Nucleus accumbens (tissue), 56 donors: Measurements from ENCODE around the gene M1AP.
"Not testable (repeated sequence)": the region's sequence is repeated elsewhere in the genome, so short reads cannot be mapped to it uniquely, and the experiment has no call there.

Source experiments
- DNase-seq, 56 donors: peaks; one replicate each; lab custom pipeline; 2025; lab: John Stamatoyannopoulos, UW

Gene M1AP

DNA sequence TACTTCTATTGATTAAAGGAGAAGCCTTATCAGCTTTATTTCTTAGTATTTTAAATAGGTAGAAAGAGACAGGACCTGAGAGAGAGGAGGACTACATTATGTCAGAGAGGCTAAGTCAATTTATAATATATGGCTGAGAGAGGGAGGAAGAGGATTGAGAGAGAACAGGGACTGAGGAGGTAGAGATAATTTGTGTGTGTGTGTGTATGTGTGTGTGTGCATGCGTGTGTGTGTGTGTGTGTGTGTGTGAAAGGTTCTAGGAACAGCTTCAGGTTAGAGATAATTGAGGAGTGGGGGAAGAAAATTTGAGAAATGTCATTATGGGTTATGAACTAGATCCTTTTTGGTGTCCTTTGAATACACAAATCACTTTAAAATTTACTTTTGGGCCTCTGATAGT lies 78.4 kb downstream of the M1AP start:
- DNase-seq, result no peak

DNA sequence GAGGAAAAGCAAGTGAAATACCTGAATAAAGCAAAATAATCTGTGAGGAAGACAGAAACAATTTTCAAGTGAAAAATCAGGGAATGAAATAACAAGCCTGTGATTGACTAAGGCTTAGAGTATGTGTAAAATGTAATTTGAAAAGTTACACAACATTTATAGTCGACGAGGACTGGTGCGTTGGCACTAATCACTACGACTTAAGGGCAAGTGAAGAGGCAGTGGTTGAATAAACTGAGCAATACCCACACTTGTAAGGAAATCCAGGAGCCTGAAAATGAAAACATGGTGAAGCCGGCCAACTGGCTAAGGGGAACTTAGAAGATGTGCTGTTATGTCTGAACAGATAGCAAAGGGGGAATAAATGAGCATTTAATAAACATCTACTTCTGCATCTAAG lies 80.2 kb downstream of the M1AP start:
- no peak for DNase-seq

DNA sequence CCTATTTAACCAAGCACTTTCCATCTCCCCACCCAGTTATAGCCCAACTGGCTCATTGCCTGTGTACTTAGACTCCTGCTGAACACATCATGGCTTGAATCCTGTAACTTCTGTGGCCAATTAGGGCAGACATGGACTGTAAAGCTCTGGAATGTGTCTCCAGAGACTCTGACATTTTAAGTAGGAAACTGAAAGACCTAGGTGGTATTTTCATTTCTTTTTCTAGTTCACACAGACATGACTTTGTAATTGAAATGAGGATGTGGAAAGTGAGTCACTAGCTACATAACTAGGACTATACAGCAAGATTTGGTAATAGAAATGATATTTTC lies 81.4 kb downstream of the M1AP start:
- DNase-seq, result no peak

DNA sequence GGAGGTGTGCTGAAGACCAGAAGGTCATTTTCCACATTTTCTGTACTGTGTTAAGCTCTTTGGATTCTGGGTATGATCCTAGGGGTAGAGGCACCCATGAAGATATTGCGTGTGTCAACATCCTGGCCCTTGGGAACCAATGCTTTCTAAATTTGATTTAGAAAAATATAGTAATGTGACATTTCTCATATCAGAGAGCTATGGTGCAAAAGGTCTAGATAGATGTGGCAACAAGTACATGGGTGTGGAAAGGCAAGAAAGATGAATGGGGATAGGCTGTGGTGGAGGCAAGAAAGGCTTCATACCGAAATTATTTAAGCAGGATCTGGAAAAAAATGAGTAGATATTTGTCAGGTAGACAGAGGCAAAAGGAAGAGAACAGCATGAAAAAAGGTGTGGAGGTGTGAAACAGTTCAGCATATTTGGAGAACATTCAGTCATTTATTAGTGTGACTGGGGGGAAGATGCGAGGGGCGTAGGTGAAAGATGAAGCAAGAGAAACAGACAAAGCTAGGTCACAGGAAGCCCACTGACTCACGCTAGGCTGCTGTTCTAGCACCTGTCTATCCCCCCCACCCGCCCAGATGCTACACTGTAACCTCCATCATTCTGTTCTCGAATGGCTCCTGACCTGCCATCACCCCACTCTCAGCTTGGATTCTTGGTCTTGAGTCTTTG lies 81.9 kb downstream of the M1AP start:
- DNase-seq, result no peak

DNA sequence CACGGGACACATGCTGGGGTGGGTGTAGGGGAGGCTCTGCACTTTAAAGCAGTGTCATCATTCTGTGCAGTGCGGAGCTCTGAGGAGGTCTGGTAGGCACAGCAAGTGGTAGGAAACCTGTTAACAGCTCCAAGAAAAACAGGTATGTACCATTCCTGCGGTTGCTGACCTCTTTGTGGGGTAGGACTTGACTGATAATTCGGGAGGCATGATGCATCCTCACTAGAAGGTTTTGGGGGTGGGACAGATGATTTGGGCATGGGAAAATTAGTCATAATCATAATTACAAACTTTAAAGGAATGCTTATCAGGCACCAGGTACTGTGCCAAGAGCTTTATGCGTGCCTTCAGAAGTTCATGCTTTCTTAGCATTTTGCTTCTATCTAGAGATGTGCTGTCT lies 83.9 kb downstream of the M1AP start:
- DNase-seq, result no peak

DNA sequence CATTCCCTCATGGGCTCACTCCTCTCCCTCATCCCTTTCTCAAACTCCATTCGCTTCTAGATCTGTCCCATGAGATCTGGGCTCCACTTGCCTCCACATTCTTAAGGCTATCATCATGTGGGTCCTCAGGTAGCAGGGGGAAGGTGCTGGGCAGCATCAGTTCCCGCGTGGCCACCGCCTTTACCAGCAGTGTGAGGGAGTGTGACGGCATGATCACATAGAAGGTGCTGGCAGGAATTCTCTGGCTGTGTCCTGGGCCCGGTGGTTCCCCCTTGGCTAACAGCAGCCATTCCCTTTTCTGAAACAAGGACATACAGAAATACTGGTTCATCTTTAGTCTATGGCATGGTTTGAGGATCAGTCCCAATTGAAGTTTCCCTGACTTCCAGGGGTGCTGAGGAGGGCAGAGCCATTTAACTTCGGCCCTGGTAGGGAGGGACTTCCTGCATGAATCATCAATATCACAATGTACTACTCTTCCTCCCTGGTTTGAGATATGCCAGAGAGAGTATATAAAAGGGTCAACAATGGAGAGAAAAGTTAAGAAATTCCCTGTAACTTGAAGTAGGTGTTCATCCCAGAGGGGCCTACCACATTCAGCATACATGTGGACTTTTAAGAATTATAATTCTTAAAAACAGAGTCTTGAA lies 85.9 kb downstream of the M1AP start:
- DNase-seq, result no peak

DNA sequence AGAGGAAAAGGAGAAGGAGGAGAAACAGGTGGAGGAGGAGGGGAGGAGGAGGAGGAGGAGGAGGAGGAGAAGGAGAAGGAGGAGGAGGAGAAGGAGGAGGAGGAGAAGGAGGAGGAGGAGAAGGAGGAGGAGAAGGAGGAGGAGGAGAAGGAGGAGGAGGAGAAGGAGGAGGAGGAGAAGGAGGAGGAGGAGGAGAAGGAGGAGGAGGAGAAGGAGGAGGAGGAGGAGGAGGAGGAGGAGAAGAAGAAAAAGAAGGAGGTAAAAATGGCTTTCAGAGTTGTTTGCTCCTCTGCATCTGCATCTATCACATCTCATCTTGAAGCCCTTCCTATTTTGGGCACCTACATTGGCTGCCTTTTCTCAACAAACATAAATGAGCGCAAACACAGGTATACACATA lies 87.1 kb downstream of the M1AP start:
- DNase-seq, result not testable (repeated sequence)

DNA sequence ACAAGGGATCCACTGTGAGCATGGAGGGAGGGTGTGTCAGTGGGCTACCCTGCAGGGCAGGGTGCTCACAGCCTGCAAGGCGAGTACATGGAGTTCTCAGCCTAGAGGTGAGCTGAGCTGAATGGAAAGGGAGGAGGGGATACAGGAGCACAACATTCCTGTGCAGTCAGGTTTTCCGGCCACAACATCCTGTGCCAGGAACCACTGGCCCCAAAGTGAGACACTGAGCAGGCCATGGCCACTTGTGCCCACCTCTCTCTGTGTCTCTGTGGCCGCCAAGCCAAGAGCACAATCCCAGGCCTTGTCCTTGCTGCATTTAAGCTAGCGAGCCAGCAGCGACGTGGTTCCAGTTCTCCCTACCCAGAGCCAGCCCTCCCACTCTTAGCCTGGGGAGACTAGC lies 87.5 kb downstream of the M1AP start:
- DNase-seq, result no peak

DNA sequence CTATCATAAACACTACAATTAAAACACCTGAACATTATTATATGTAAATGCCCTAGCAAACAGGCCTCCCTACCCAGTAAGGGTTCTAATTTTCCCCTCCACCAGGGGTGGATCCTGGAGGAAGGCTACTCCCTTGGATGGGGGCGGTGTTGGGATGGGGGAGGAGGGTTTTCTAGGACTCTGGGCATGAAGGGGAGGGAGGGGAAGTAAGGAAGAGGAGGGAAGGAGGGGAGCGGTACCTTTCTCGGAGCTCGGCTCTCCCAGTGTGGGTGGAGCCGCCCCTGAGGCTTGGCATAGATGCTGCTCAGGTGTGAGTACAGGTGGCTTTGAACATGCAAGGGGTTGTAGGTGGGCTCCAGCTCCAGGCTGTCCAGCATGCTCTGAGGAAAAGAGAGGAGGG lies 88.2 kb downstream of the M1AP start:
- no peak for DNase-seq

DNA sequence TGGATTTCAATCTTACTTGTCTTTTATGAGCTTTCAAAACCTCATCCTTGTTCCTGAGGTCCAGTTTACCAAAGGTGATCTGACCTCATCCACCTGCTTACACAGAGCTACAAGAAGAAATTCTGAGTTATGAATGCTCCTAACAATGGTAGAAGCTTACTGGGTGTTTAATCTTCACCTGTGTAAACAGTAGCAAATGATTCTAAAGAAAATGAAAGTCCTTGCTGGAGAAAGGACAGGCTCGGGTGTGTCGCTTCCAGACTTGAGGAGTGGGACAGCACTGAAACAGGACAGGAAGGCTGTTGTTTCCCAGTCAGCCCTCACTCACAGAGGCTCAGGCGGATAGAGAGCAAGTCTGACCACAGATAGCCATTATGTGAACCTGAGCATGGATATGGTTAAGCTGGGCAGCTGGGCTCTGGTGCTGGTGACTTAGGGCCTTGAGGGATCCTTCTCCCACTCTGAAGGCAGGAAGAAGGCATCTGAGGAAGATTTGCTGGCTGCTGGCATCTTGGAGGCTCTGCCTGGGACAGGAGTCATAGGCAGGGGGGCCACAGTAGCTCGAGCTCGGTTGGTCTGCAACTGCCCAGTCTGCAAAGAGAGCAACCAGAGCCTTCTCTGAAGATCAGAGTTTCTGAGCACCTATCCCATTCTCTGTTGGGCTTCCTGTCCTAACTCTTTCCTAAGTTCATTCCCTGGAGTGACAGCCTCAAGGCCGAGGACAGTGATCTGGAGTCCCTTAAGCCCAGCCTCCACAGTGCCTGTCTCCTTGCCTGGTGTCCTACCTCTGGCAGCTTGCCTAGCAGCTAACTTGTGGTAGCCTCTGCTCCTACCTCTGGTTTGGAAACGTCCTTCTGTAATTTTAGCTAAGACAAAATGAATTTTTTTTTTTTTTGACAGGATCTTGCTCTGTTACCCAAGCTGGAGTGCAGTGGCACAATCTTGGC lies 89.6 kb downstream of the M1AP start:
- DNase-seq, result no peak

DNA sequence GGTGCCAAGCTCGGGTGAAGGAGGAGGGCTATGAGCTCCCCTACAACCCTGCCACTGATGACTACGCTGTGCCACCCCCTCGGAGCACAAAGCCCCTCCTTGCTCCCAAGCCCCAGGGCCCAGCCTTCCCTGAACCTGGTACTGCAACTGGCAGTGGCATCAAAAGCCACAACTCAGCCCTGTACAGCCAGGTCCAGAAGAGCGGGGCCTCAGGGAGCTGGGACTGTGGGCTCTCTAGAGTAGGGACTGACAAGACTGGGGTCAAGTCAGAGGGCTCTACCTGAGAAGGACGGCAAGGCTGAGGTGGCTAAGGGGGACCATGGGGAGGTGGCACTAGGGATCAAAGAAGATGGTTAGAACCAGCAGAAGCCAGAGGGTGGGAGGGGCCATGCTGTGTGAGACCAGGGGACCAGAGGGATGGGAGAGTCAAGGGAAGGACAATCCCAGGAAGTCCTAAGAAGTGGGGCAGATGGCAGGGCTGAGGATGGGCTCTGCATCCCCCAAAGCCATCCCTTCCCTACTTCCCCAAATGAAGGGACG lies 91.2 kb downstream of the M1AP start:
- no peak for DNase-seq

DNA sequence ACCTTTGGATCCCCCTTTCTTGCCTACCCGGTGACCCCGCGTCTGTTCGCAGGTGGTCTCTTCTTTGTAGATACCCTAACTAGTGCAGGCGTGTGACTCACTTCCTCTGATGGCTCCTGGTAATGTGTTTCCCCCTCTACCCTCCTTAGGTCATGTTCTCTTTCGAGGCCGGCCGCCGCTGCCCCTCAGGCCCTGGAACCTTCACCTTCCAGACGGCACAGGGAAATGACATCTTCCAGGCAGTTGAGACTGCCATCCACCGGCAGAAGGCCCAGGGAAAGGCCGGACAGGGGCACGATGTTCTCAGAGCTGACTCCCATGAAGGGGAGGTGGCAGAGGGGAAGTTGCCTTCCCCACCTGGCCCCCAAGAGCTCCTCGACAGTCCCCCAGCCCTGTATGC lies 92.0 kb downstream of the M1AP start:
- no peak for DNase-seq

DNA sequence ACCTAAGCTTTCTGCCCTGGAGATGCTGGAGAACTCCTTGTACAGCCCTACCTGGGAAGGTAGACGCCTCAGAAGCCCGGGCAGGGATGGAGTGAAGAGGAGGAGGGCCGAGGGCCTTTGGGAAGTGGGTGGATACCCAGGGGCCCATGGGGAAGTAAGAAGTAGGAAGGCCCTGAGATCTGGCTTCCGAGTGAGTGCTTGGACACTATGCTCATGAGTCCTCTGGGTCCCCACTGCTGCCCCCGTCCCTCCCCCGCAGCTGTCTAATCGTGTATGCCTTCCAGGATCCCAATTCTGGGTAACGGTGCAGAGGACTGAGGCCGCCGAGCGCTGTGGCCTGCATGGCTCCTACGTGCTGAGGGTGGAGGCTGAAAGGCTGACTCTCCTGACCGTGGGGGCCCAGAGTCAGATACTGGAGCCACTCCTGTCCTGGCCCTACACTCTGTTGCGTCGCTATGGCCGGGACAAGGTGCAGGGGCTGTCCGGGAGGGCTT lies 92.5 kb downstream of the M1AP start:
- DNase-seq, result peak in 2 of 56 donors; percentile 17 to 29

DNA sequence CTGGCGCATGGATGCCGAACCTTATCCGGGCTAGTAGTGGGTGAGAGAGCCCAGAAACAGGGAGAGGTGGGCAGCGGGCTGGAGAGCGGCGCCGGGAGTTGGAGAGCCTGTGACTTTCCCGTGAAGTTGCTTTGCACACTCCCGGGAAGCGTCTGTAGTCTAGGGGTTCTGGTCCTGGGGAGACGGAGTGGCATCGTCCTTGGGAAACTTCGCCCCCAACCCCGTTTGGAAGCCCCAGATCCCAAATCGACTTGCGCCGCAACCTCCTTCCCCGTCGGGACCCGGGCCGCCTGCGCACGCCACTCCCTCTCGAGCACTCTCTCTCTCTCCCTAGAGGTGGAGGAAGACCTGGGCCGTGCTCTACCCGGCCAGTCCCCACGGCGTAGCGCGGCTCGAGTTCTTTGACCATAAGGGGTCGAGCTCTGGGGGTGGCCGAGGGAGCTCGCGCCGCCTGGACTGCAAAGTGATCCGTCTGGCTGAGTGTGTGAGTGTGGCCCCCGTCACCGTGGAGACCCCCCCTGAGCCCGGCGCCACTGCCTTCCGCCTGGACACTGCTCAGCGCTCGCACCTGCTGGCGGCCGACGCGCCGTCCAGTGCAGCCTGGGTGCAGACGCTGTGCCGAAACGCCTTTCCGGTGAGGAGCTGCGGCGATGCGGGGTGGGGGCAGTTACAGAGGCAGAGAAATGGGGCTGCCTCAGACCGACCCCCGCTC lies 93.2 kb downstream of the M1AP start:
- DNase-seq, result peak in 1 of 56 donors; percentile 45

DNA sequence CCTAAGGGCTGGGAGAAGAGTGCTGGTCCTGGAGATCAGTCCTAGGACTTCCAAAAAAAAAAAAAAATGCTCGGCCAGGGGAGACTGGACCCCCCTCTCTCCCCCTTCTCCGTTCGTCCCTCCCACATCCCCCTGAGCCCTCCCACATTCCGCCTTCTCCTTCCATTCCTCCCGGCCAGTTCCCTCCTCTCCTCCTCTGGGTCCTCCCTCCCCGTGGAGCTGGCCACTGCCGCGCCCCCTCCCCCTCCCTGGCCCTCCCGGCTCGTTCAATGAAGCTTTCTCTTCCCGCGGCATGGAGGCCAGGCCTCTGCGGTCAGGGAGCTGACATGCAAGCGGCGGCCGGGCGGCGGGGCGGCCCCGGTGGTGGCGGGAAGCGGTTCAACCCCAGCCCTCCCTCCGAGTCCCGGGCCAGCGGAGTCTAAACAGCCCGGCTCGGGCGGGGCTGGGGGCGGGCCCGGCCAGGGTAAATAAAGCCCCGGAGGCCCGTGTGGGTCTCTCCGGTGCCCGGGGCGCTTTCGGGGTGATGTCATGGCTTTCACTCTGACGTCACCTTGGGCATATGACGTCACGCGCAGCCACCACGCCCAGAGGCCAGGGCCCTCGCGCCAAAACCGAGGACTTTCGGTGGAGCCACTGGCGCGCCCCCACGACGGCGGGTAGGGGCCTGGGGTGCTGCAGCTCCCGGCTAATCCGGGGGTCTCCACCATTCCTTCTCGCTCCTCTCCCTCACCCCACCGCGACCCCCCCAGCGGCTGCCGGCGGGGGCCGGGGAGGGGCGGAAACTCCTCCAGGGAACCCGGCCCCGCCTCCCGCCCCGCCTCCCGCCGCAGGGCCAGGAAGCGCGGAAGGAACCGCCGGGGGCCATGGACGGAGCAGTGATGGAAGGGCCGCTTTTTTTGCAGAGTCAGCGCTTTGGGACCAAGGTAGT lies 94.0 kb downstream of the M1AP start, which contains the start of the genes DOK1 and LOXL3:
DOK1 (plus strand) TSS at position 829 of the 928 bp plus-strand sequence; CDS start at position 864, 35 bp downstream.
LOXL3 (minus strand) TSS at position 51 of the 928 bp plus-strand sequence. CDS start 1,308 bp downstream, outside the sequence.
- peak in 51 of 56 donors; percentile 16 to 83 (median 55) for DNase-seq

DNA sequence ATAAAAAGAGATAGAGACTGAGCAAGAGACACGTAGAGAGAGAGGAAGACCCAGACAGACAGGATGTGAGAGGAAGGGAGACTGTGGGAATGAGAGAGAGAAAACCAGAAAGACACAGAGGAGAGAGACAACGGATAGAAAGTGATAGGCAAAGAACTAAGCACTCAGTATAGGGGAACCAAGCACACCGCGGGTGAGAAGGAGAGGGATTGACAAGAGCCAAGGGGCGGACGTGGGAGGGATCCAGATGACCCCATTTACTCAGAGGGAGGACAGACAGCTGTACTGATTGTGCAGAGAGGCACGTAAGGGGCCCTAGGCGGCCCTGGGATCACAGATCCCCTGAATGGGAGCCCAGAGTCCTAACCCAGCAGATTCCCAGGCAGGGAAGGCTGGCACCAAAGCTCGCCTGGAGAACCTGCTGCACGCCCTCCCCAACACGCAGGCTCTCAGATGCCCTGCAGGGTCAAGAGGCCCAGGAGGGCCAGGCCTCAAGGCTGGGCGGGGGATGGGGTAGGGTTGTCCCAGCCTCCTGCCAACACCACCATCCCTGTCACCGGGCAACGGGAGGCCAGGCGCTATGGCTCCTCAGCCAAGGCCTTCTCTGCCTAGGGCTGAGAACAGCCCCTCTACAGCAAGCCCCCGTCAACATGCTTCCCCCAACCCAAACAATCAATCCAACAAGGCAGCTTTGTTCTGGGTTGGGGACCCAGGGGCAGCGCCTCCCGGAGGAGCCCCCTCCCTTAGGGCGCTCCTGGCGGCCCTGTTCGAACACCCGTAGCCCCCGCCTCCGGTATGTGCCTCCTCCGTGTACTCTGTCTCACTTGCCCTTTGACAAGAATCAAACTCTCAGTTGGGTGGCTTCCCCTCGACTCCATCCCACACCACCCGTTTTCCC lies 95.0 kb downstream of the M1AP start:
- DNase-seq, result peak in 6 of 56 donors; percentile 16 to 32 (median 24)

DNA sequence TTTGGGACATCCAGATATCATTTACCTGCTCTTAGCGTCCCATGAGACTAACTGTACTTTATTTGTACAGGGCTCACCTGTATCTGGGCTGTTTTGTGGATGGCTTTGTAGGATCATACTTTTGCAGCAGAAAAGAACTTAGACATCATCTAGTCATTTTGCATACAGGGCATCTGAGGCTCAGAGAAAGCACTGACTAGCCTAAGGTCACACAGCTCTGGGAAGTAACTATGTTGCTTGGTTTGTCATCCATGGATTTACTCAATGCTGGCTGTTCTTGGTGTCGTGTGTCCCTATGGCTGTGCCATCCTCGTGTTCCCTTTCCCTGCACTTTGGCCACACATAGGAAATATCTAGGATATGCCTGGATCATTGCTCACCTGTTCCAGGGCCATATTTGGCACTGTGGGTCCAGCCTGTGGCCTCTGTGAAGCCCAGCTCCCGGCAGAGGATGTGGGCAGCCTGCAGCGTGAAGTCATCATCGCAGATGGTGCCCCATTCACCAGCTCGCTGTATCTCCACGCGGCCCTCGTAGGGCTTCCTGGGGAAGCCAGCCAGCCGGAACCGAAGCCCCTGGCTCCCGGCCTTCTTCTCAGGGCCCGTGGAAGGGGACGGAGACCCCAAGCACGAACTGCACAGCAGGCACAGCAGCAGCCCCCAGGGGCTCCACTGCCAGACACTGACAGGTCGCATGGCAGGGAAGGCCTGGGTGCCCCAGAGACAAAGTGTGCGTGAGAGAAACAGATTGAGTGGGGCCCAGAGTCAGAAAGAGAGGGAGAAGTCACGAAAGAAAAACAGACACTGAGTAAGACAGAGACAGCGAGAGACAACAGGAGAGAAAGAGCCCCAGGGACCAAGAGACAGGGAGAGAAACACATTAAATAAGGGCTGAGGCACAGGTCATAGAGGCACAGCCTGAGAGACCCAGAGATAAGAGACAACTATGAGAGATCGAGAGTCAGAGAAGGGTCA lies 95.9 kb downstream of the M1AP start:
- no peak for DNase-seq
